Kidney (tissue), 14 donors: ENCODE measurements around the gene GIT1. TPM values are rescaled to one million over a fixed set of nuclear protein-coding genes. Genes with fewer than 3 reads are reported as not detected.

Source experiments
- DNase-seq, 5 donors: peaks; one replicate each; pipeline ENCODE4 v3.0.0-alpha.2; 2013 to 2020
- FAIRE-seq: peaks from 2 replicates; lab custom pipeline; 2012; peaks lifted over from hg19 to GRCh38; lab: Jason Lieb, UNC
- H3K27ac ChIP-seq, 2 donors: one replicate each; pipeline ENCODE4 v1.7.0; 2013; ENCODE audit warnings: low read depth in 2 of 2, low read length in 2 of 2, inconsistent platforms in 1 of 2
- H3K27me3 ChIP-seq: one replicate; pipeline ENCODE4 v1.7.1; 2013; ENCODE audit warnings: low read length, inconsistent platforms; ENCODE audit not compliant: control insufficient read depth, insufficient read depth
- H3K36me3 ChIP-seq, 3 donors: one replicate each; pipeline versions ENCODE4 v1.7.0 to v1.7.1; 2013; ENCODE audit warnings: low read length in 3 of 3, control low read depth in 1 of 3, inconsistent platforms in 1 of 3; ENCODE audit not compliant: insufficient read depth in 3 of 3, control insufficient read depth in 2 of 3
- H3K4me1 ChIP-seq, 3 donors: one replicate each; pipeline versions ENCODE4 v1.7.0 to v1.7.1; 2013; ENCODE audit warnings: low read length in 3 of 3, inconsistent platforms in 1 of 3, low read depth in 1 of 3; ENCODE audit not compliant: control insufficient read depth in 2 of 3, insufficient read depth in 2 of 3
- H3K4me3 ChIP-seq, 3 donors: one replicate each; pipeline versions ENCODE4 v1.7.0 to v1.8.1; 2013; ENCODE audit warnings: low read length in 3 of 3, control low read depth in 1 of 3, inconsistent platforms in 1 of 3
- H3K9ac ChIP-seq, 3 donors: one replicate each; pipeline versions ENCODE4 v1.7.0 to v1.7.1; 2013; ENCODE audit warnings: low read length in 3 of 3, control low read depth in 1 of 3, inconsistent platforms in 1 of 3
- H3K9me3 ChIP-seq, 3 donors: one replicate each; pipeline versions ENCODE4 v1.7.0 to v1.7.1; 2013; ENCODE audit warnings: low read length in 3 of 3, control low read depth in 1 of 3, inconsistent platforms in 1 of 3; ENCODE audit not compliant: control insufficient read depth in 2 of 3, insufficient read depth in 1 of 3
- intact Hi-C: fragments of 100-400 bp; cut with DNase I; formaldehyde crosslinking; loops from one replicate; pipeline ENCODE4 v1.11.1; 2022
- polyA plus RNA-seq: library from polyadenylated mRNA; stranded (reverse); fragments of 350-450 nt; fragmentation: Illumina TruSeq; extraction: RNeasy Lipid Tissue Mini Kit (QIAGEN cat#74804); gene quantifications from one replicate; pipeline ENCODE4 v1.2.3, GENCODE V29; 2014; ENCODE audit warnings: low read depth, low replicate concordance; ENCODE audit not compliant: insufficient read depth
- total RNA-seq: library from RNA; stranded (reverse); fragmentation: NEBNext Ultra II Directional; extraction: Animal tissue kit (Norgen Biotek cat#: 25700); gene quantifications from one replicate; pipeline ENCODE4 v1.2.1, GENCODE V29; 2021
- TF ChIP-seq, protein P1 (sequence below): IDR thresholded peaks from 3 replicates; pipeline ENCODE4 v1.5.1; 2012; ENCODE audit warnings: mild to moderate bottlenecking, moderate library complexity, borderline replicate concordance; ENCODE audit not compliant: insufficient read depth; ENCODE audit errors: extremely low read depth
- donor health status: control.
- donor health status: control.
- donor health status: control.
- donor health status: control.
- donor health status: control.
- donor health status: DM: yes; HTN: yes; CAD: no.
- donor health status: Normal renal cell carcinoma (clear cell type).

The GIT1 gene
- total and polyA plus RNA-seq, 2 donors from 2014 or later = 21.4 to 41.9 TPM

DNA sequence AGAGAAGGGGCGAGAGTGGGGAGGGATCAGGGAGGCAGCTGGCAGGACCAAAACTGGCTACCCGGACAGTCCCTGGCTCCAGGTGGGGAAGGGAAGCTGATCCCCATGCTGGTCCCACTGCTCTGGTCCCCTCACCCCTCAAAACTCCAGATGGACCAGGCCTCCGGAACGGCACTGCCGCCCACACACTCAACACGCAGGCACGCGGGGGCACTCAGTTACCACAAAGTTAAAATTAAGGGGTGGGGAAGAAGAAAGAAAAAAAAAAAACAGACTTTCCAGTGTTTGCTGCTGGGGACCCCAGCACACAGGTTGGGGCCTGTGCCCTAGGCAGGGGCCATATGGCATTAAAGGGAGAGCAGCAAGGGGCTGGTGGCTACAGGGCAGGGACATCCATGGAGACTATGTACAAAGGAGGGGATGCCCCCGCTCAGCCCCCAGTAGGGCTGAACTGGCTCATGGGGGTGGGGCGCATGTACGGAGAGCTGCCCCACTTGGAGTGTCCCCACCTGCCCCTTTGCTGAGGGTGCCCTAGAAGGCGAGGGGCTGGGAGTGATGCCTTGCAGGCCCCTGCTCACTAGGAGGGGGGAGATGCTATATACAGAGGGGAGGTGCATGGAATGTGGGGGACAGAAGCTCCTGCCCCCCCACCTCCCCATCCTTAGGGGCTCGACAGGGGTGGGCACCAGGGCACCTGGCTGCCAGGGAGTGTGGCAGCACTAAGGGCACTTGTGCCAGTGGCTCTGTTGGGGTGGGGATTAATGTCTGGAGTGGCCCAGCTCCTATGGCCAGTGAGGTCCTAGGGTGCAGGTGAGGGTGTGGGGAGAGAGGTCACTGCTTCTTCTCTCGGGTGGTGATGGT lies 15.3 kb downstream of the GIT1 start:
- DNase-seq = peak in 2 of 5 donors; percentile 51 to 70
- Histone ChIP-seq H3K4me3 (no peak overlapping the region), H3K9ac (no peak overlapping the region), H3K9me3 (no peaks in the 10 kb centered on the region), H3K36me3 (peaks cover 0 to 15% (median 12%) of the 10 kb centered on the region in 3 donors), H3K4me1 (peaks cover 0 to 9% (median 7%) of the 10 kb centered on the region in 3 donors), H3K27me3 (no peaks in the 10 kb centered on the region), H3K27ac (peak overlapping the region in 1 of 2 donors; percentile 32)
- intact Hi-C loops = no loop called here
- no peak for FAIRE-seq
- TF ChIP-seq, protein P1, sequence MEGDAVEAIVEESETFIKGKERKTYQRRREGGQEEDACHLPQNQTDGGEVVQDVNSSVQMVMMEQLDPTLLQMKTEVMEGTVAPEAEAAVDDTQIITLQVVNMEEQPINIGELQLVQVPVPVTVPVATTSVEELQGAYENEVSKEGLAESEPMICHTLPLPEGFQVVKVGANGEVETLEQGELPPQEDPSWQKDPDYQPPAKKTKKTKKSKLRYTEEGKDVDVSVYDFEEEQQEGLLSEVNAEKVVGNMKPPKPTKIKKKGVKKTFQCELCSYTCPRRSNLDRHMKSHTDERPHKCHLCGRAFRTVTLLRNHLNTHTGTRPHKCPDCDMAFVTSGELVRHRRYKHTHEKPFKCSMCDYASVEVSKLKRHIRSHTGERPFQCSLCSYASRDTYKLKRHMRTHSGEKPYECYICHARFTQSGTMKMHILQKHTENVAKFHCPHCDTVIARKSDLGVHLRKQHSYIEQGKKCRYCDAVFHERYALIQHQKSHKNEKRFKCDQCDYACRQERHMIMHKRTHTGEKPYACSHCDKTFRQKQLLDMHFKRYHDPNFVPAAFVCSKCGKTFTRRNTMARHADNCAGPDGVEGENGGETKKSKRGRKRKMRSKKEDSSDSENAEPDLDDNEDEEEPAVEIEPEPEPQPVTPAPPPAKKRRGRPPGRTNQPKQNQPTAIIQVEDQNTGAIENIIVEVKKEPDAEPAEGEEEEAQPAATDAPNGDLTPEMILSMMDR = no peak

GRCh38 chr17:29573558-29573869 lies 15.9 kb downstream of the GIT1 start:
- no peak overlapping the region for H3K27ac ChIP-seq
- H3K36me3 ChIP-seq = peaks cover 0 to 13% (median 12%) of the 10 kb centered on the region in 3 donors
- H3K9me3 ChIP-seq = no peaks in the 10 kb centered on the region
- TF ChIP-seq, protein P1 = no peak
- H3K4me3 ChIP-seq = no peak overlapping the region
- DNase-seq = peak in 2 of 5 donors; percentile 62 to 69
- no peak overlapping the region for H3K9ac ChIP-seq
- H3K27me3 ChIP-seq = no peaks in the 10 kb centered on the region
- peaks cover 0 to 10% (median 10%) of the 10 kb centered on the region in 3 donors for H3K4me1 ChIP-seq
- intact Hi-C loops = no loop called here
- no peak for FAIRE-seq

DNA sequence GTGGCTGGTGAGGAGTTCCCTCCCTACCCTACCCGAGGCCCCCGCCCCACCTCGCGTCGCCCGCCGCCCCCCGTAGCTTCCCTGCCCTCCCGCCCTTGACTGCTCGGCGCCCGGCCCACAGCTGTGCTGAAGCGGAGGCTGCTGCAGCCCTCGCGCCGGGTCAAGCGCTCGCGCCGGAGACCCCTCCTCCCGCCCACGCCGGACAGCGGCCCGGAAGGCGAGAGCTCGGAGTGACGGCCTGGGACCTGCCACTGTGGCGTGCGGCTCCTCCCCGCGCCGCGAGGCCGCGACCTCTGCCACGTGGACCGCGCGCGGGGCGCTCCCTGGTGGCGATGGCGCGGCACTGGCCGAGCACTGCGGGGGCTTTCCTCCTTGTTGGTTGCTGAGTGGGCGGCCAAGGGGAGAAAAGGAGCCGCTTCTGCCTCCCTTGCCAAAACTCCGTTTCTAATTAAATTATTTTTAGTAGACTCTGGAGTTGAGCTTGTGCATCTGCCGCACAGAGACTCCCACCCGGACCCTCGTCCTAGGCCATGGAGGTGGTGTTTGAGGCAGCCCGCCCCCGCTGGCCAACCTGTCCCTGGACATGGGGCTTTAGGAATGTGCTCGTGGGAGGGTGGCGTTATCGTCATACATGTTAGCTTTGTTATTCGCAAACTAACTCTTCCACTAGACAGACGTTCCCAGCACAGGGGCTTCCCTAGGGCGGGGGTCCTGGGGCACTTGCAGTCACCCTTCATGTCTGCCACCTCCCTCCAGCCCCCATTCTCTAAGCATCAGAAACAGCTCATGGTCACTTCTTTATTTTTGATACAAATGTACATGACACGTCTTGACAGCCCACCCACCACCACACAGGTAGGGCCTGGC lies 16.5 kb downstream of the GIT1 start:
- intact Hi-C loops = no loop called here
- H3K36me3 ChIP-seq = peaks cover 0 to 9% (median 7%) of the 10 kb centered on the region in 3 donors
- TF ChIP-seq, protein P1 = peak; percentile 55
- H3K4me1 ChIP-seq = peaks cover 0 to 10% (median 10%) of the 10 kb centered on the region in 3 donors
- H3K27me3 ChIP-seq = no peaks in the 10 kb centered on the region
- H3K9ac ChIP-seq = no peak overlapping the region
- FAIRE-seq (no peak), DNase-seq (peak; percentile 64 to 90 (median 83))
- H3K27ac ChIP-seq = no peak overlapping the region
- H3K9me3 ChIP-seq = no peaks in the 10 kb centered on the region
- H3K4me3 ChIP-seq = no peak overlapping the region
